Stomach (tissue), 4 donors: ENCODE measurements around the gene UCKL1.

Experiments used
- EP300 ChIP-seq: sonication (generic); formaldehyde crosslinking; IDR thresholded peaks from one replicate; pipeline ENCODE4 v1.6.1; 2017; ENCODE audit warnings: antibody characterized with exemption
- POLR2A ChIP-seq, 4 donors: fragments of 450-650 bp; IDR thresholded peaks; one replicate each; pipeline ENCODE4 v1.6.1; 2016; ENCODE audit warnings: antibody characterized with exemption in 4 of 4, control low read depth in 2 of 4, mild to moderate bottlenecking in 1 of 4, moderate library complexity in 1 of 4
- POLR2AphosphoS5 ChIP-seq, 3 donors: sonication (generic); formaldehyde crosslinking; IDR thresholded peaks; one replicate each; pipeline ENCODE4 v1.6.1; 2016; ENCODE audit warnings: antibody characterized with exemption in 3 of 3
- TF ChIP-seq, protein P1 (sequence below), 7 experiments: fragments of 450-650 bp in 4 of 7; fragments of 200-600 bp in 3 of 7; sonication (generic) in 3 of 7; IDR thresholded peaks; one replicate each; pipeline ENCODE4 v1.5.1; 2016 to 2019; ENCODE audit warnings: antibody characterized with exemption in 7 of 7, control low read depth in 2 of 7, mild to moderate bottlenecking in 1 of 7

DNA sequence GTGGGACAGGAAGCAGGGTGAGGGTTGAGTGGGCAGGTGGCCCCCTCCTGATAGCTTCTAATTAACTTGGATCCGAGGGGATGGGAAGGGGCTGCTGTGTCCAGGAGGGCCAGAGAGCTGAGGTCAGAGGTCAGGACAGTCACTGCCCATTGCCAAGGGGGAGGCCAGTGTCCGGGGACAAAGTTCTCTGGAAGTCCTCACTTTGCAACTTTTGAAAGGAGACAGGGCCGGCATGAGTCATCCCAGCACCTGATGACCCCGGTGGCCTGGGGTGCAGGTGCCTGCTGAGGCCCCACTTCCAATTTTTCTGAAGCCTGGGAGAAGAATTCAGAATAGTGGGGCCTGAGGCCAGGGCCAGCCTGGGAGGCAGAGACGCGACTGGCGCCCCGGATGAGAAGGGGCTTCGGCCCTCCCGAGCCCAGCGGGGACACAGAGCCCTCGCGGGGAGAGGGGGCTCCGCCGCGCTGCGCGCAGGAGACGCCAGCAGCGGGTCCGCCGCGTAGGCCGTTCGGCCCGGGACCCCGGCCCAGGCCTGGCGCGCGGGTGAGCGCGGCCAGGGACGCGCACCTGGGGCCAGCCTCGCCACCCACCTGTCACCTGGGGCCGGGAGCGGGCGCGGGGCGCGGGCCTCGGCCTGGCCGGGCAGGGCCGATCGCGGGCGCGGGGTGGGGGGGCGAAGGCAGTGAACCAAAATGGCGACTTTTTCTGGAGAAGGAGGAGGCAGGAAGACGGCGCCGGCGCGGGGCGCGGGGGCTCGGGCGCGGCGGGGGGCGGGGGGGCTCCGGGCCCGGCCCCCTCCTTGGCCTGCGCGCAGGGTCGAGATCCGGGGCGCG is 12.9 kb upstream of the UCKL1 start:
- TF ChIP-seq, protein P1, sequence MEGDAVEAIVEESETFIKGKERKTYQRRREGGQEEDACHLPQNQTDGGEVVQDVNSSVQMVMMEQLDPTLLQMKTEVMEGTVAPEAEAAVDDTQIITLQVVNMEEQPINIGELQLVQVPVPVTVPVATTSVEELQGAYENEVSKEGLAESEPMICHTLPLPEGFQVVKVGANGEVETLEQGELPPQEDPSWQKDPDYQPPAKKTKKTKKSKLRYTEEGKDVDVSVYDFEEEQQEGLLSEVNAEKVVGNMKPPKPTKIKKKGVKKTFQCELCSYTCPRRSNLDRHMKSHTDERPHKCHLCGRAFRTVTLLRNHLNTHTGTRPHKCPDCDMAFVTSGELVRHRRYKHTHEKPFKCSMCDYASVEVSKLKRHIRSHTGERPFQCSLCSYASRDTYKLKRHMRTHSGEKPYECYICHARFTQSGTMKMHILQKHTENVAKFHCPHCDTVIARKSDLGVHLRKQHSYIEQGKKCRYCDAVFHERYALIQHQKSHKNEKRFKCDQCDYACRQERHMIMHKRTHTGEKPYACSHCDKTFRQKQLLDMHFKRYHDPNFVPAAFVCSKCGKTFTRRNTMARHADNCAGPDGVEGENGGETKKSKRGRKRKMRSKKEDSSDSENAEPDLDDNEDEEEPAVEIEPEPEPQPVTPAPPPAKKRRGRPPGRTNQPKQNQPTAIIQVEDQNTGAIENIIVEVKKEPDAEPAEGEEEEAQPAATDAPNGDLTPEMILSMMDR (IDR thresholded peaks at IDR 0.05) = no peak
- TF ChIP-seq POLR2A (IDR thresholded peaks at IDR 0.05) (no peak), EP300 (no peak), POLR2AphosphoS5 (IDR thresholded peaks at IDR 0.05) (no peak)
